Mesendoderm (in vitro differentiated cells): ENCODE results near the gene RTP1.

Experiments
- DNase-seq: peaks from one replicate; pipeline ENCODE4 v3.0.0; 2013
- H2AK5ac ChIP-seq: 2 replicates; pipeline ENCODE4 v1.6.1; 2013; ENCODE audit warnings: low read length, inconsistent platforms
- H2BK120ac ChIP-seq: 2 replicates; pipeline ENCODE4 v1.6.1; 2013; ENCODE audit warnings: low read depth, mild to moderate bottlenecking, low read length, moderate library complexity, mixed read lengths
- H2BK15ac ChIP-seq: replicated peaks from 2 replicates; pipeline ENCODE4 v1.6.1; 2013; ENCODE audit warnings: low read depth, mild to moderate bottlenecking, moderate library complexity
- H2BK5ac ChIP-seq: 2 replicates; pipeline ENCODE4 v1.6.1; 2013; ENCODE audit warnings: low read length, inconsistent platforms
- H3K18ac ChIP-seq: 2 replicates; pipeline ENCODE4 v1.6.1; 2013; ENCODE audit warnings: mild to moderate bottlenecking, low read length, mixed read lengths
- H3K23ac ChIP-seq: one replicate; pipeline ENCODE4 v1.6.1; 2013; ENCODE audit warnings: low read length
- H3K27ac ChIP-seq: 2 replicates; pipeline ENCODE4 v1.5.1; 2013; ENCODE audit warnings: low read depth, mild to moderate bottlenecking, inconsistent platforms, low read length, moderate library complexity
- H3K27me3 ChIP-seq: 2 replicates; pipeline ENCODE4 v1.6.1; 2013; ENCODE audit warnings: low read length, control low read depth, mild to moderate bottlenecking, inconsistent platforms; ENCODE audit not compliant: insufficient read depth, poor library complexity
- H3K36me3 ChIP-seq: 2 replicates; pipeline ENCODE4 v1.6.1; 2013; ENCODE audit warnings: low read length, inconsistent platforms; ENCODE audit not compliant: control insufficient read depth, insufficient read depth
- H3K4ac ChIP-seq: one replicate; pipeline ENCODE4 v1.6.1; 2013; ENCODE audit warnings: low read depth, mild to moderate bottlenecking, low read length, moderate library complexity
- H3K4me1 ChIP-seq: 2 replicates; pipeline ENCODE4 v1.6.1; 2013; ENCODE audit warnings: low read depth, low read length, inconsistent platforms; ENCODE audit not compliant: control insufficient read depth
- H3K4me2 ChIP-seq: 2 replicates; pipeline ENCODE4 v1.6.1; 2013; ENCODE audit warnings: low read length
- H3K4me3 ChIP-seq: 2 replicates; pipeline ENCODE4 v1.5.1; 2013; ENCODE audit warnings: mild to moderate bottlenecking, low read length
- H3K56ac ChIP-seq: one replicate; pipeline ENCODE4 v1.6.1; 2013; ENCODE audit warnings: low read length
- H3K79me1 ChIP-seq: 2 replicates; pipeline ENCODE4 v1.6.1; 2013; ENCODE audit warnings: low read length, inconsistent platforms
- H3K79me2 ChIP-seq: 2 replicates; pipeline ENCODE4 v1.6.1; 2013; ENCODE audit warnings: mild to moderate bottlenecking, low read length; ENCODE audit not compliant: control insufficient read depth, insufficient read depth
- H3K9ac ChIP-seq: 2 replicates; pipeline ENCODE4 v1.6.1; 2013; ENCODE audit warnings: low read length, inconsistent platforms
- H4K5ac ChIP-seq: one replicate; pipeline ENCODE4 v1.6.1; 2013; ENCODE audit warnings: low read length
- H4K8ac ChIP-seq: one replicate; pipeline ENCODE4 v1.6.1; 2013; ENCODE audit warnings: low read depth, mild to moderate bottlenecking, control low read depth, low read length, moderate library complexity
- WGBS: extraction: QIAGEN DNeasy Blood & Tissue Kit; methylation state at CpG from one replicate; pipeline ENCODE4 v1.1.7; 2013; ENCODE audit warnings: low lambda C conversion rate, missing lambda C conversion rate; ENCODE audit not compliant: insufficient coverage; ENCODE audit errors: extremely low coverage; 5-methylcytosine and 5-hydroxymethylcytosine counted together

RTP1 gene

DNA sequence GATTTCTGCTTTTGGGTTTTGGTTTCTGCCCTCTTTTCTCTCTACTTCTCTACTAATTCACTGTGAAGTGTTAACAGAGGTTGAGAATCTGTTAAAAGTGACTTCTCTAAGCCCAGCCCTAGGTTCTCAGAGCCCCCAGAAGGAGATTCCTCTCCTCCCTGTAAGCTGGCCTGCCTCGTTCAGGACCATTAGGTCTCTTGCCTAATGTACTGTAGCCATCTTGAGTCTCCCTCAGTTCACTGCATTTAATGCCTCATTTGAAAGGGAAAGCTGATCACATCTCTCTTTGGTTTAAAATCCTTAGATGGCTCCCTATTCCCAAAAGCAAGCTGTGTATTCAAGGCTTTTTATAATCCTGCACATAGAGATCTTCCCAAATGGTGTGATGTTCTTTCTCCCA is 16.3 kb downstream of the RTP1 start:
- Histone ChIP-seq H2BK15ac (no peak overlapping the region), H2AK5ac (no peak overlapping the region), H3K4ac (no peak overlapping the region), H3K4me2 (no peak overlapping the region), H3K27me3 (no peaks in the 10 kb centered on the region), H4K8ac (no peak overlapping the region), H3K4me3 (no peak overlapping the region), H3K79me2 (no peaks in the 10 kb centered on the region), H2BK5ac (no peak overlapping the region), H3K4me1 (peaks cover 4% of the 10 kb centered on the region), H3K9ac (no peak overlapping the region), H3K27ac (no peak overlapping the region), H3K56ac (no peak overlapping the region), H3K23ac (no peak overlapping the region), H2BK120ac (no peak overlapping the region), H3K18ac (no peak overlapping the region), H3K79me1 (no peaks in the 10 kb centered on the region), H3K36me3 (no peaks in the 10 kb centered on the region), H4K5ac (no peak overlapping the region)
- no CpG with 5 or more reads among the region's 1 CpG for WGBS
- no peak for DNase-seq

DNA sequence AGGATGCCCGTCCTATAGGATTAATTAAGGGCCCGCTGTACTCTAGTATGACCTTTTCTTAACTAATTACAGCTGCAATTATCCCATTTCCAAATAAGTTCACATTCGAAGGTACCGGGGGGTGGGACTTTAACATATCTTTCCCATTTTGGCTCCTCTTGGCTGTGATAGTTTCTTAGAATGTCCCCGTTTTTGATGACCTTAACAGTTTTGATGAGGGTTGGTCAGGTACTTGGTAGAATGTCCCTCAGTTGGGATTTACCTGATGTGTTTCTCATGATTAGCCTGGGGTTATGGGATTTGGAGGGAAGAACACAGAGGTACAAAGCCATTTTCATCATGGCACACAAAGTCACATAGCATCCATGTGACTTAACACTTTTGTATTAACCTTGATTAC is 18.2 kb downstream of the RTP1 start:
- Histone ChIP-seq H4K8ac (no peak overlapping the region), H3K79me1 (no peaks in the 10 kb centered on the region), H3K36me3 (no peaks in the 10 kb centered on the region), H2BK120ac (no peak overlapping the region), H3K4me1 (peaks cover 2% of the 10 kb centered on the region), H2BK15ac (no peak overlapping the region), H3K18ac (no peak overlapping the region), H3K23ac (no peak overlapping the region), H2BK5ac (no peak overlapping the region), H3K27ac (no peak overlapping the region), H4K5ac (no peak overlapping the region), H3K4me3 (no peak overlapping the region), H3K79me2 (no peaks in the 10 kb centered on the region), H3K4me2 (no peak overlapping the region), H3K27me3 (no peaks in the 10 kb centered on the region), H3K4ac (no peak overlapping the region), H3K56ac (no peak overlapping the region), H2AK5ac (no peak overlapping the region), H3K9ac (no peak overlapping the region)
- no CpG with 5 or more reads among the region's 5 CpGs for WGBS
- no peak for DNase-seq

DNA sequence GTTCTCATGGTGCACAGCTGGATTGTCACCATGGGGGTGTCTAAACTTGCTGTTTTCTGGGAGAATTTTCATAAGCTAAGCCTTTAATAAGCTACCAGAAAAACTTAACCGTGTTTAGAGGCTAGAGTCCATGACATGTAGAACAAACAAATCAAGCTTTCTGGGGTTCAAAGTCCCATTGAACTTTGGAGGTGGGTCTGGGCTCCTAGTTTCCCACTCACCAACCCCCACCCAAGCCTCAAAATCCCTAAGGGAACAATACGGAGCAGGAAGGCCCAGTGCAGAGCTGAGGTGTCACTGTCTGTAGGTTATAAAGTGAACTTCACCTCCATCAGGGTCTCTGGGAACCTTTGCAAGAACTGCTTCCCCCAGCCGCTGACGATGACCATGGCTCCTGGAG is 25.5 kb downstream of the RTP1 start:
- no peak overlapping the region for H3K9ac ChIP-seq
- H2BK120ac ChIP-seq, result no peak overlapping the region
- no peak overlapping the region for H3K4ac ChIP-seq
- no peak overlapping the region for H4K8ac ChIP-seq
- no peak overlapping the region for H2BK15ac ChIP-seq
- H3K4me3 ChIP-seq, result no peak overlapping the region
- DNase-seq, result no peak
- H3K4me1 ChIP-seq, result no peaks in the 10 kb centered on the region
- no peak overlapping the region for H3K4me2 ChIP-seq
- H2BK5ac ChIP-seq, result no peak overlapping the region
- no peaks in the 10 kb centered on the region for H3K79me1 ChIP-seq
- no peak overlapping the region for H3K56ac ChIP-seq
- H2AK5ac ChIP-seq, result no peak overlapping the region
- no peak overlapping the region for H3K18ac ChIP-seq
- H4K5ac ChIP-seq, result no peak overlapping the region
- H3K23ac ChIP-seq, result no peak overlapping the region
- no peak overlapping the region for H3K27ac ChIP-seq
- no CpG with 5 or more reads among the region's 4 CpGs for WGBS
- H3K79me2 ChIP-seq, result no peaks in the 10 kb centered on the region
- no peaks in the 10 kb centered on the region for H3K36me3 ChIP-seq
- no peaks in the 10 kb centered on the region for H3K27me3 ChIP-seq

DNA sequence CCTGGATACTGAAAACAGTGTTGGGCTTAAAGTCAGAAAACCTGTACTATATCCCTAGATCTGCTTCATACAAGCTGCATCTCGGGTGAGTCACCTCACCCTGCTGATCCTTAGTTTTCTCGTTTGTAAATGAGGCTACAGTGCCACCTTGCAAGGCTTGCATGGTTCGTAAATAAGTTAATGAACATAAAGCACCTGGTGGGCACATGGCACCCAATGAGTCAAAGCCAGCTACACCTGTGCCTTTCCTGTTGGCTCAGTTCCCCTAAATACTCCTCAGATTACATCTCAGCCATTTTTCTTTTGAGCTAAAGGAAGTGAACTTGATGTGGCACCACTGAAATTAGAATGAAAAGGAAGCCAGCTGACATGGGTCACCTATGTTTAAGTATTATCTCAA is 26.5 kb downstream of the RTP1 start:
- Histone ChIP-seq H3K27ac (no peak overlapping the region), H3K4me1 (no peaks in the 10 kb centered on the region), H4K5ac (no peak overlapping the region), H3K36me3 (no peaks in the 10 kb centered on the region), H3K79me2 (no peaks in the 10 kb centered on the region), H3K56ac (no peak overlapping the region), H2BK120ac (no peak overlapping the region), H3K79me1 (no peaks in the 10 kb centered on the region), H3K27me3 (no peaks in the 10 kb centered on the region), H3K4me2 (no peak overlapping the region), H2AK5ac (no peak overlapping the region), H4K8ac (no peak overlapping the region), H2BK15ac (no peak overlapping the region), H2BK5ac (no peak overlapping the region), H3K4me3 (no peak overlapping the region), H3K23ac (no peak overlapping the region), H3K4ac (no peak overlapping the region), H3K18ac (no peak overlapping the region), H3K9ac (no peak overlapping the region)
- WGBS, result no CpG with 5 or more reads among the region's 3 CpGs
- DNase-seq, result no peak

DNA sequence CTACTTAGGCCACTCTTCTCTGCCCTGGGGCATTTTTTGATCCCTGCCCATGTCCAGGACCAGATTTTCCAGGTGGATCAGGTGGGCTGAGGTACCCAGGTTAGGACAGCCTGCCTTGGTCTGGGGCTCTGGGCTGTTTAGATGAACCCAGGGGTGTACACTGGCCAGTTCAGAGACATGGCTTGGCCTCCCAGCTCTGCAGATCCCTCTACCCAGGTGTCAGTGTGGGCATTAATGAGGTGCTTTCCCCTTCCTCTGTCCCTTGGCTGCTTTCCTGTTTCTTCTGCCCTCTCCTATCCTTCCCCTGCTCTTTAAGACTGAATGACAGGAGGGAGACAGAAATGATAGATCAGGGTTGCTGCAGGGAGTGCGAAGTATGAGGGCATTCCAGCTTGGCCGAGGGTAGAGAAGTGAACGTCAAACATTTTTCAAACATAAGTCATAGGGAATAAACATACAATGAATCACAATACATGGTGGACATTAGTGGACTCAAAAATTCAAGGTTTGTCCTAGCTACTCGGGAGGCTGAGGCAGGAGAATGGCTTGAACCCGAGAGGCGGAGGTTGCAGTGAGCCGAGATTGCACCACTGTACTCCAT is 30.5 kb downstream of the RTP1 start:
- H4K8ac ChIP-seq, result no peak overlapping the region
- no peak overlapping the region for H3K4me3 ChIP-seq
- H3K4ac ChIP-seq, result no peak overlapping the region
- H2BK15ac ChIP-seq, result no peak overlapping the region
- no peak overlapping the region for H3K4me2 ChIP-seq
- no peak for DNase-seq
- no peaks in the 10 kb centered on the region for H3K4me1 ChIP-seq
- H4K5ac ChIP-seq, result no peak overlapping the region
- no peak overlapping the region for H3K9ac ChIP-seq
- no CpG with 5 or more reads among the region's 7 CpGs for WGBS
- H3K36me3 ChIP-seq, result no peaks in the 10 kb centered on the region
- no peaks in the 10 kb centered on the region for H3K79me1 ChIP-seq
- no peak overlapping the region for H2AK5ac ChIP-seq
- no peaks in the 10 kb centered on the region for H3K79me2 ChIP-seq
- H2BK5ac ChIP-seq, result no peak overlapping the region
- no peaks in the 10 kb centered on the region for H3K27me3 ChIP-seq
- no peak overlapping the region for H3K23ac ChIP-seq
- H3K56ac ChIP-seq, result no peak overlapping the region
- H3K27ac ChIP-seq, result no peak overlapping the region
- no peak overlapping the region for H2BK120ac ChIP-seq
- H3K18ac ChIP-seq, result no peak overlapping the region

DNA sequence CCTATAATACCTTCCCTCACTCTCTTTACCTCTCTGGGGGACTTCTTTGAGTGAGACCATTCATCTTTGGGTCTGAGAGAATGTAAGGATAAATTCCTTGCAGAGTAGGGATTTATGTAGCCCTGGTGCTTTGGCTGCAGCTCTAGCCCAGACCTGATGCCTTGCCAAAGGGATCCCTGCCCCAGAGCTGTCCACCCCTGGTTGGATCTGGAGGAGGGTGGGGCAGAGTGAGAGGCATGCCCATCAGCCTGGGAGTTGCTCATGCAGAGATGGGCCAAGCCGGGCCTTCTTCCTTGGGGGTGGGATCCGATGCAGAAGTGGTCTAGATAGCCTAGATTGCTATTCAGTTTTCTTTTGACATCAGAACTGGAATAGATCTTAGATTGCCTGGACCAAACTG is 31.5 kb downstream of the RTP1 start:
- no peak overlapping the region for H2BK15ac ChIP-seq
- H3K18ac ChIP-seq, result no peak overlapping the region
- no CpG with 5 or more reads among the region's 2 CpGs for WGBS
- DNase-seq, result no peak
- no peaks in the 10 kb centered on the region for H3K4me1 ChIP-seq
- no peak overlapping the region for H3K4ac ChIP-seq
- no peak overlapping the region for H3K4me2 ChIP-seq
- no peak overlapping the region for H3K4me3 ChIP-seq
- H2BK5ac ChIP-seq, result no peak overlapping the region
- no peak overlapping the region for H3K27ac ChIP-seq
- H2AK5ac ChIP-seq, result no peak overlapping the region
- H4K8ac ChIP-seq, result no peak overlapping the region
- no peaks in the 10 kb centered on the region for H3K36me3 ChIP-seq
- no peak overlapping the region for H2BK120ac ChIP-seq
- no peak overlapping the region for H3K9ac ChIP-seq
- no peak overlapping the region for H4K5ac ChIP-seq
- no peak overlapping the region for H3K56ac ChIP-seq
- no peak overlapping the region for H3K23ac ChIP-seq
- H3K27me3 ChIP-seq, result no peaks in the 10 kb centered on the region
- no peaks in the 10 kb centered on the region for H3K79me2 ChIP-seq
- H3K79me1 ChIP-seq, result no peaks in the 10 kb centered on the region
